ENCODE measurements around the gene C16orf89. TPM values are rescaled to one million over a fixed set of nuclear protein-coding genes. Genes with fewer than 3 reads are reported as not detected.

Gene C16orf89
- total and polyA plus RNA-seq, 2 experiments from 2014 or later: 2.8 to 4.4 TPM

DNA sequence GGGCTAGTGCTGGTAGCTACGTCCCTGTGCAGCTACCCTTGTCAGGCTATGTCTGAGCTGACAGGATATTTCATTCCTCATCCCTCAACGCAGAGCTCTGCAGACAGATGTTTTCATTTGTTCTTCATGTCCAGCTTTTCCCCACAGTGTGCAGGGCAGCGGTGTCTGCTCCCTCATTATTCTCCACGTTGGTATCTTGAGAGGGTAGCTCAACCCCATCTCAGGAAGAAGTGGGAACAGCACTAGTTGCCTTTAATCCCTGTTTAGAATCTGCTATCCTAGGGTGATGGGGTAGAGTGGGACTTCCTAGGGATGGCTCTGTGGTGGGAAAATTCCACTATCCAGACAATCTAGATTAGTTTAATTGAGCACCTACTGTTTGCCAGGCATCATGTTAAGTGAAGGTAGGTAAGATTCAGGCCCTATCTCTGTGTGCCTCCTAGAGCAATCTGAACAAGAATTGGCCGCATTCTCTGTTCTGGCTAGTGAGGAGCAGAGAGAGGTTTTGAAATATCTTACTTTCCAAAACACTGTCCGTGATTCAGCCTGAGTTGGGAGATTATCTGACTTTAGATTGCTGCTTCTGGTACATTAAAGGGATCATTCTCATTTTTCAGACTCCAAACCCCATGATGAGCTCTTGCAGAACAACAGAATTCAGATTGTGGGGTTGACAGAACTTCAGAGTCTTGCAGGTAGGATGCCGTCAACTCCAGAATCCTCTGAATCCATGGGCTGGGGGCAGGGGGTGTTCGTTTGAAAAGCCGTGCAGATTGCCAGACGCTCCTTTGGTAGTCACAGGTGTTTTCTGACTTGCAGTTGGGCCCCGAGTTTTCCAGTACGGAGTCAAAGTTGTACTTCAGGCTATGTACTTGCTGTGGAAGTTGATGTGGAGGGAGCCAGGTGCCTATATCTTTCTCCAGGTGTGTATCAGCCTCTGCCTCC lies 6.8 kb upstream of the C16orf89 start:
- H3K4me3 Mint-ChIP-seq: peak overlapping the region; percentile 96
- peak overlapping the region; percentile 84 for H3K27ac ChIP-seq (ENCODE audit: low read depth)
- no peak for ATAC-seq
- H4K20me1 ChIP-seq (replicated peaks; ENCODE audit: insufficient read depth): no peaks in the 10 kb centered on the region; the same call in 1 of the 2 replicates
- no peaks in the 10 kb centered on the region for H3K27me3 ChIP-seq (ENCODE audit: insufficient read depth)
- H2AFZ ChIP-seq: peak overlapping the region; percentile 97
- H3K27ac Mint-ChIP-seq: peak overlapping the region; percentile 95; the same call in 1 of the 2 replicates
- peaks cover 35% of the 10 kb centered on the region for H3K79me2 ChIP-seq (replicated peaks; ENCODE audit: insufficient read depth)
- H3K4me1 ChIP-seq (ENCODE audit: insufficient read depth): peaks cover 7% of the 10 kb centered on the region
- no peaks in the 10 kb centered on the region; the same call in 1 of the 2 replicates for H3K36me3 ChIP-seq (ENCODE audit: insufficient read depth)
- H3F3A ChIP-seq (replicated peaks; ENCODE audit: low read depth): no peaks in the 10 kb centered on the region; the same call in 1 of the 2 replicates
- H3K4me3 ChIP-seq: peak overlapping the region; percentile 94
- peaks cover 12% of the 10 kb centered on the region; the same call in 2 of the 3 replicates for H3K4me1 Mint-ChIP-seq
- H3K9me2 ChIP-seq (ENCODE audit: insufficient read depth): no peaks in the 10 kb centered on the region
- TF ChIP-seq EZH2phosphoT487 (IDR thresholded peaks at IDR 0.05; ENCODE audit: unreplicated experiment): no peak
- TF ChIP-seq, protein P1, sequence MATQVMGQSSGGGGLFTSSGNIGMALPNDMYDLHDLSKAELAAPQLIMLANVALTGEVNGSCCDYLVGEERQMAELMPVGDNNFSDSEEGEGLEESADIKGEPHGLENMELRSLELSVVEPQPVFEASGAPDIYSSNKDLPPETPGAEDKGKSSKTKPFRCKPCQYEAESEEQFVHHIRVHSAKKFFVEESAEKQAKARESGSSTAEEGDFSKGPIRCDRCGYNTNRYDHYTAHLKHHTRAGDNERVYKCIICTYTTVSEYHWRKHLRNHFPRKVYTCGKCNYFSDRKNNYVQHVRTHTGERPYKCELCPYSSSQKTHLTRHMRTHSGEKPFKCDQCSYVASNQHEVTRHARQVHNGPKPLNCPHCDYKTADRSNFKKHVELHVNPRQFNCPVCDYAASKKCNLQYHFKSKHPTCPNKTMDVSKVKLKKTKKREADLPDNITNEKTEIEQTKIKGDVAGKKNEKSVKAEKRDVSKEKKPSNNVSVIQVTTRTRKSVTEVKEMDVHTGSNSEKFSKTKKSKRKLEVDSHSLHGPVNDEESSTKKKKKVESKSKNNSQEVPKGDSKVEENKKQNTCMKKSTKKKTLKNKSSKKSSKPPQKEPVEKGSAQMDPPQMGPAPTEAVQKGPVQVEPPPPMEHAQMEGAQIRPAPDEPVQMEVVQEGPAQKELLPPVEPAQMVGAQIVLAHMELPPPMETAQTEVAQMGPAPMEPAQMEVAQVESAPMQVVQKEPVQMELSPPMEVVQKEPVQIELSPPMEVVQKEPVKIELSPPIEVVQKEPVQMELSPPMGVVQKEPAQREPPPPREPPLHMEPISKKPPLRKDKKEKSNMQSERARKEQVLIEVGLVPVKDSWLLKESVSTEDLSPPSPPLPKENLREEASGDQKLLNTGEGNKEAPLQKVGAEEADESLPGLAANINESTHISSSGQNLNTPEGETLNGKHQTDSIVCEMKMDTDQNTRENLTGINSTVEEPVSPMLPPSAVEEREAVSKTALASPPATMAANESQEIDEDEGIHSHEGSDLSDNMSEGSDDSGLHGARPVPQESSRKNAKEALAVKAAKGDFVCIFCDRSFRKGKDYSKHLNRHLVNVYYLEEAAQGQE (IDR thresholded peaks at IDR 0.05; ENCODE audit: unreplicated experiment): no peak
- no peak for TF ChIP-seq CREB1 (CRISPR knock-in tag; IDR thresholded peaks at IDR 0.05; ENCODE audit: low read depth)
- no peak for TF ChIP-seq CTCF (conservative IDR thresholded peaks at IDR 0.05; ENCODE audit: low read depth in 2 of 2)
- no peak for TF ChIP-seq ZNF114 (CRISPR knock-in tag; IDR thresholded peaks at IDR 0.05)
- TF ChIP-seq STAT1 (IDR thresholded peaks at IDR 0.05; ENCODE audit: unreplicated experiment): no peak
- TF ChIP-seq NANOG (IDR thresholded peaks at IDR 0.05; ENCODE audit: borderline replicate concordance): no peak
- DNase-seq (ENCODE audit: low spot score): no peak
- H3K27me3 Mint-ChIP-seq (ENCODE audit: insufficient read depth, low read depth, poor library complexity): peaks cover 16% of the 10 kb centered on the region
- peaks cover 28% of the 10 kb centered on the region for H3K36me3 Mint-ChIP-seq (ENCODE audit: low read depth)
- H3K4me2 ChIP-seq: peak overlapping the region; percentile 97
- 0 out of 3 replicates have a peak, but pooled peaks cover 3% of the 10 kb centered on the region for H3K9me3 Mint-ChIP-seq
